Endothelial cell of hepatic sinusoid (primary cell): ENCODE data around the gene ZBTB1.
"Not testable (repeated sequence)": the region's sequence is repeated elsewhere in the genome, so short reads cannot be mapped to it uniquely, and the experiment has no call there.

Experiments used
- in situ Hi-C: cut with HindIII; loops from 2 replicates; pipeline ENCODE4 v1.10.0; 2017; ENCODE audit warnings: low sequenced_read_pairs

The ZBTB1 gene

GRCh38 chr14:64522591-64523355, 18.2 kb downstream of the ZBTB1 start:
- in situ Hi-C loops: no loop called here

DNA sequence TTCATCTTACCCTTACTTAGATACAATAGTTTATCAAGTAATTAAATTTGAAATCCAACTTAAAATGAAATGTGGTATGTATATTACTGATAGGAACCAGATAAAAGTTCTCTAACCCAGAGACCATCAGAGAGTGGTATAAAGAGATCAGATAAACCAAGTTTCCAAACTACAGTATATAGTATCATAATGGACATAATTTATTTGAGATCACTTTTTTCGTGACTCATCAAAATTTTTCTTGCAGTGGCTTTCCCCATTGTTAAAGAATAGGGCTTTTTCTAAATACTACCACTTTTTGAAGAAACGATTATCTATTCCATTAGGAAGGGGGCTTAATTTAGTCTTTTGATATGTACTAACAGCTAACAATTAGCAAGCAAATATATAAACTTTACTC, 20.8 kb downstream of the ZBTB1 start:
- in situ Hi-C loops: no loop called here

GRCh38 chr14:64531567-64531966, 27.0 kb downstream of the ZBTB1 start:
- in situ Hi-C loops: no loop called here

DNA sequence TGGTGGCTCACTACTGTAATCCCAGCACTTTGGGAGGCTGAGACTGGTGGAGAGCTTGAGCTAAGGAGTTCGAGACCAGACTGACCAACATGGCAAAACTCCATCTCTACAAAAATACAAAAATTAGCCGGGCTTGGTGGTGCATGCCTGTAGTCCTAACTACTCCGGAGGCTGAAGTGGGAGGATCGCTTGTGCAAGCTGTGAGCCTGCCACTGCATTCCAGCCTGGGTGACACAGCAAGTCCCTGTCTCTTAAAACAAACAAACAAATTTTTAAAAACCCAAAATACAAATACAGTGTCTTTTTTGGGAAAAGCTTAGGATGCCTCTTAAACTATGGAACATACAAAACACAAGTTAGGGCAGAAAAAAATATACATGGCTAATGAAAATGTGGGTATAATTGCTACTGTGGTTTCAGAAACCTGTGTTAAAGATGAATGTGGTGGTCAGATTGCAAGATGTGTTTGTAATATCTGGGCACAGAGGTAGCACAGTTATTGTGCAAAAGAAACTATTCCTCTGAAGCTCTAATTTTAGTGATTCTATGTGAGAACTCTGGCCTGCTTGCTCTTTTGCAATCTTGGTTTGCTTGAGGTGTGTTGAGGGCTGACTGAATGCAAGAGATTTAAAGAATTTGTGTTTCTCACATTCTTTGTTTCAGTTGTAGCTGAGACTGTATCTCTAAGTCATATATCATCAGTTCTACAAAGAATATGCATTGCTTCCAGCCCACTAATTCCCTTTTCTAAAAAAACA, 32.1 kb downstream of the ZBTB1 start:
- in situ Hi-C loops: no loop called here

DNA sequence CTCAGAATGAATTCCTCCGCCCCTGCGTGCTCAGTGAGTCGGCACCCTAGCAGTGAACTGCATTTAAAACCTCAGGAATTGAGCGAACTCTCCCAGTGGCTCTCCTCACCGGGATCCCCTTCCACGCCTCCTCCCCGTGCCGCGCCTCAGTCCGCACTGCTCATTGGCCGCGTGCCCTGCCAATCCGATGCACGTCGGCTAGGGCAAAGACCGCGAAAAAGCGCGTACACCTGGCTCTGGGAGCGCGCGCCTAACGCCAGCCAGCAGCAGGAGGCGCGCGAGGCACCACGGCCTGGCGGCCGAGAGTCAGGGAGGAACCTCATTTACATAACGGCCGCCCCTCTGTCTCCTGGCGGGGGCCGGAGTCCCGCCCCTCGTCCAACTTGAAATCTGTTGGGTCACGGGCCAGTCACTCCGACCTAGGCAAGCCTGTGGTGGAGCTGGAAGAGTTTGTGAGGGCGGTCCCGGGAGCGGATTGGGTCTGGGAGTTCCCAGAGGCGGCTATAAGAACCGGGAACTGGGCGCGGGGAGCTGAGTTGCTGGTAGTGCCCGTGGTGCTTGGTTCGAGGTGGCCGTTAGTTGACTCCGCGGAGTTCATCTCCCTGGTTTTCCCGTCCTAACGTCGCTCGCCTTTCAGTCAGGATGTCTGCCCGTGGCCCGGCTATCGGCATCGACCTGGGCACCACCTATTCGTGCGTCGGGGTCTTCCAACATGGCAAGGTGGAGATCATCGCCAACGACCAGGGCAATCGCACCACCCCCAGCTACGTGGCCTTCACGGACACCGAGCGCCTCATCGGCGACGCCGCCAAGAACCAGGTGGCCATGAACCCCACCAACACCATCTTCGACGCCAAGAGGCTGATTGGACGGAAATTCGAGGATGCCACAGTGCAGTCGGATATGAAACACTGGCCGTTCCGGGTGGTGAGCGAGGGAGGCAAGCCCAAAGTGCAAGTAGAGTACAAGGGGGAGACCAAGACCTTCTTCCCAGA, 35.9 kb downstream of the ZBTB1 start, which contains the start of gene HSPA2:
Gene HSPA2, plus strand, starts transcription at position 534 of the 995 bp plus-strand sequence. Its CDS starts 109 bp downstream, at position 643.
- in situ Hi-C loops: loop anchor here (5.0 kb wide), 2 partner anchors 72 to 102 kb away; no protein-coding TSS in a partner anchor

DNA sequence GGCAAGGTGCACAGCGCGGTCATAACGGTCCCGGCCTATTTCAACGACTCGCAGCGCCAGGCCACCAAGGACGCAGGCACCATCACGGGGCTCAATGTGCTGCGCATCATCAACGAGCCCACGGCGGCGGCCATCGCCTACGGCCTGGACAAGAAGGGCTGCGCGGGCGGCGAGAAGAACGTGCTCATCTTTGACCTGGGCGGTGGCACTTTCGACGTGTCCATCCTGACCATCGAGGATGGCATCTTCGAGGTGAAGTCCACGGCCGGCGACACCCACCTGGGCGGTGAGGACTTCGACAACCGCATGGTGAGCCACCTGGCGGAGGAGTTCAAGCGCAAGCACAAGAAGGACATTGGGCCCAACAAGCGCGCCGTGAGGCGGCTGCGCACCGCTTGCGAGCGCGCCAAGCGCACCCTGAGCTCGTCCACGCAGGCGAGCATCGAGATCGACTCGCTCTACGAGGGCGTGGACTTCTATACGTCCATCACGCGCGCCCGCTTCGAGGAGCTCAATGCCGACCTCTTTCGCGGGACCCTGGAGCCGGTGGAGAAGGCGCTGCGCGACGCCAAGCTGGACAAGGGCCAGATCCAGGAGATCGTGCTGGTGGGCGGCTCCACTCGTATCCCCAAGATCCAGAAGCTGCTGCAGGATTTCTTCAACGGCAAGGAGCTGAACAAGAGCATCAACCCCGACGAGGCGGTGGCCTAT, 36.8 kb downstream of the ZBTB1 start:
- in situ Hi-C loops: loop anchor here (5.0 kb wide), 2 partner anchors 71 to 101 kb away; no protein-coding TSS in a partner anchor

- in situ Hi-C loops: loop anchor here (5.0 kb wide), 2 partner anchors 70 to 100 kb away; no protein-coding TSS in a partner anchor
These were observed 37.6 kb downstream of the ZBTB1 start for GRCh38 chr14:64541972-64542835.

DNA sequence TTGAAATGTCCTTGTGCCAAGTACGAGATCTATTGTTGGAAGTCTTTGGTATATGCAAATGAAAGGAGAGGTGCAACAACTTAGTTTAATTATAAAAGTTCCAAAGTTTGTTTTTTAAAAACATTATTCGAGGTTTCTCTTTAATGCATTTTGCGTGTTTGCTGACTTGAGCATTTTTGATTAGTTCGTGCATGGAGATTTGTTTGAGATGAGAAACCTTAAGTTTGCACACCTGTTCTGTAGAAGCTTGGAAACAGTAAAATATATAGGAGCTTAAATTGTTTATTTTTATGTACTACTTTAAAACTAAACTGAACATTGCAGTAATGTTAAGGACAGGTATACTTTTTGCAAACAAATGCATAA, 38.2 kb downstream of the ZBTB1 start:
- in situ Hi-C loops: loop anchor here (5.0 kb wide), 2 partner anchors 69 to 99 kb away; no protein-coding TSS in a partner anchor

DNA sequence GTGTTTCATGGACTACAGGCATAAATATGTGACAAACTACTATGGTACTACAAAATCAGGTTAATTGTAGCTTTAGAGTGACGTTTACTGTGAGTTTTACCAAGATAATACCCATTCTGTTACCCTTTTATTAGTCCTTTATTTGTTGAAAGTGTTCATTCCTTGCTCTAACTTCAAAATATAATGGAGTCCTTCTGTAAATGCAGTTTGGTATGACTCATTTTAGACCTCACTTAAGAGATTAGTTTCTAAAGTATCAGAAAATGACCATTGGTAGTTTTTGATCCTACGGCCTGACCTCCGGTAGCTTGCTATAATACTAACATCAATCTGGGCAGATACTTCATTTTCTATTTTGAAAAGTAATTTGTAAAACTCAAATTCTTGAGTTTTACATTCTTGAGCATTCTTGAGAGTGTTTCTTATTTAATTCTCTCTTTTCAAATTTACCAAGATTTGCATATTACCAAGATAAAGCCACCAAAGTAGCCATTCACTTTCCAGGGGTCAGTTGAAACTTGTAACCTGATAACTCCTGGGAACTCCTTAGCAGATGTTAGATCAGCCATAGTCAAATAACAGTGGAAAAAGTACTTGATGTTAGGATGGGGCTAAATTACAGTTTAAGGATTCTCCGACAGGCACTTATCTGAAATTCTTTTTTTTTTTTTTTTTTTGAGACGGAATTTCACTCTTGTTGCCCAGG, 40.2 kb downstream of the ZBTB1 start:
- in situ Hi-C loops: loop anchor here (5.0 kb wide), 2 partner anchors 68 to 98 kb away; no protein-coding TSS in a partner anchor

GRCh38 chr14:64549016-64549415, 44.4 kb downstream of the ZBTB1 start:
- in situ Hi-C loops: no loop called here

DNA sequence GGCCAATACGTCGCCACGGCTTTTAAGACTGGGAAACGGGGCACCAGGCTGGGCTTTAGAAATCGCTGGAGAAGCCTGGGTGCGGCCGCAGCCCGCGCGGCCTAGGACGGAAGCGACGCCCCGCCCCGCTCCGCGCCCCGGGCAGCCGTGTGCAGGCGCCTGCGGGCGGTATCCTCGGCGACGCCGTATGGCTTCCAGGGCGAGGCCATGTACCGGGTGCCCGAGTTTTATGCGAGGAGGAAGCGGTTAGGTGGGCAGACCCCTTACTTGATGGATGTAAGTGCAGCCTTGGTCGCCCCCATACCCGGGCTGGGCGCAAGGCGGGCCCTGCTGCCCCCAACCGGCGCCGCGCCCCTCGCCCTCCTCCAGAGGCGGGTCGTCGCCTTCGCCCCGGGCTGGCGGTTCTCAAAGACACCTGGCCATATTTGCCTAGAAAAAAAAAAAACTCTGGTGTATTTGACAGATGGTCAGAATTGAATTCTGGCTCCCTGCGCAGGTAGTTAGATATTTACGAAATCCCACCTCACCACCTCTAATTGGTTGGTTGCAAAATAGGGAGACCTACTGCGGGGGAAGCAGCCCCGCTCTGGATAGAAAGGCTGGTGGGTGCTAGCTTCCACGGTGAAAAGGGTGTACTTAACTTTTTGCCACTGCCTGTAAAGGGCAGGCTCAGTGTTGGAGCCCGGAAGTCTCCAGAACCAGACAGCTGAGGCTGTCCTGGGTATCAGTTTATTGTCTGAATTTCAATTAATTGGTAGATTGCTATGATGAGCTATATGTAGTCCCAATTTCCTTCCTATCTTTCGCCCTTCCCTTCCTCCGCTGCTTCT, 45.4 kb downstream of the ZBTB1 start, which contains the start of gene PPP1R36:
Gene PPP1R36, plus strand, starts transcription at position 171 of the 830 bp plus-strand sequence. Its CDS starts 37 bp downstream, at position 208.
- in situ Hi-C loops: no loop called here

- in situ Hi-C loops: no loop called here
These were observed 46.2 kb downstream of the ZBTB1 start for GRCh38 chr14:64550621-64551333.

GRCh38 chr14:64554556-64554955, 50.0 kb downstream of the ZBTB1 start:
- in situ Hi-C loops: no loop called here

GRCh38 chr14:64556526-64556925, 52.0 kb downstream of the ZBTB1 start:
- in situ Hi-C loops: no loop called here

DNA sequence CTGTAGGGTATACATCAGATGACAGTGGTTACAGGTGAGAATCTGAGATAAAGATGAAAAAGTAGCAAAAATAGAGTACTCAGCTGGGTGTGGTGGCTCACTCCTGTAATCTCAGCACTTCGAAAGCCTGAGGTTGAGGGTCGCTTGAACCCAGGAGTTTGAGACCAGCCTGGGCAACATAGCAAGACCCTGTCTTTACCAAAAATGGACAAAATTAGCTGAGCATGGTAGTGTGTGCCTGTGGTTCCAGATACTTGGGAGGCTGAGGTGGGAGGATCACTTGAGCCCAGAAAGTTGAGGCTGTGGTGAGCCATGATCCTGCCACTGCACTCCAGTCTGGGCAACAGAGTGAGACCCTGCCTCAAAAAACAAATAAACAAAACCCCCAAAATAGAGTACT, 53.6 kb downstream of the ZBTB1 start:
- in situ Hi-C loops: not testable (repeated sequence)

DNA sequence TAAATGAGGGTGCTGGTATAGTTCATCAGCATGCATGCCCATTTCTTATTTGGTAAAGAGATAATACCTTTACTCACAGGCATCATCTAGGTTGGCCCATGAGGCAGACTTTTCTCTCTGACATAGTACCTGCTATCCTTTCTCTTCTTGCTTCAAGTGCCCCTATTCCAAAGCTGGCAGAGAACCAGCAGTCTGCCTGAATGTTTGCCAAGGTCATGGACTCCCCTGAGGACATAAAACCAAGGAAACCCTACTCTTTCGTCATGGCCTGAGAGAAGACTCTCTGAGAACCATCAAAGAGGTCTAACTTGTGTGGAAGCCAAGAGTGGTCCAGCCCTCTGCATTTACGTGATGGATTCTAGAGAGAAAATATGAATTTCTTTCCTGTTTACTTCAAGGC, 57.1 kb downstream of the ZBTB1 start:
- in situ Hi-C loops: no loop called here

GRCh38 chr14:64562436-64562835, 57.9 kb downstream of the ZBTB1 start:
- in situ Hi-C loops: no loop called here
